H1 (cell line): ENCODE results near the gene BPGM. TPM values are rescaled to one million over a fixed set of nuclear protein-coding genes. Genes with fewer than 3 reads are reported as not detected.

Experiments
- CEBPB ChIP-seq: IDR thresholded peaks from 2 replicates; pipeline ENCODE4 v1.6.1; 2012; ENCODE audit warnings: low read depth, low read length
- RAD21 ChIP-seq, 2 experiments: IDR thresholded peaks in 1 of 2; conservative IDR thresholded peaks in 1 of 2; 2 replicates each; pipeline ENCODE4 v1.6.1; 2011; ENCODE audit warnings: low read depth in 2 of 2, low read length in 2 of 2, improper control_type of control experiment in 1 of 2, inconsistent platforms in 1 of 2, mild to moderate bottlenecking in 1 of 2, moderate library complexity in 1 of 2
- TEAD4 ChIP-seq: IDR thresholded peaks from 2 replicates; pipeline ENCODE4 v1.6.1; 2012; ENCODE audit warnings: low read depth, low read length, inconsistent platforms, mixed read lengths
- polyA plus RNA-seq, 7 experiments: library from polyadenylated mRNA; depleted of rRNA in 3 of 7; stranded (reverse) in 5 of 7; unstranded in 2 of 7; fragments of >200 nt in 5 of 7; fragments of 200-250 nt in 2 of 7; gene quantifications; 1 replicate in 5 of 7; 2 replicates in 1 of 7; 4 replicates in 1 of 7; pipeline versions ENCODE4 v1.2.1 to v1.2.3, GENCODE V29; 2011 to 2013; ENCODE audit warnings: missing spikeins in 2 of 7, mixed read lengths in 2 of 7
- total RNA-seq: library from RNA; stranded (reverse); fragmentation: NEBNext Ultra II Directional; extraction: Animal tissue kit (Norgen Biotek cat#: 25700); gene quantifications from 2 replicates; pipeline ENCODE4 v1.2.1, GENCODE V29; 2021
- TF ChIP-seq, protein P1 (sequence below): IDR thresholded peaks from 2 replicates; pipeline ENCODE4 v1.6.1; 2011; ENCODE audit warnings: low read depth, mild to moderate bottlenecking, low read length; ENCODE audit not compliant: insufficient read depth

Gene BPGM
- total and polyA plus RNA-seq, 2 of the 8 experiments (the other 6 are each of a cell fraction or from before 2014, with no cell fraction given): 9.7 to 15.3 TPM

DNA sequence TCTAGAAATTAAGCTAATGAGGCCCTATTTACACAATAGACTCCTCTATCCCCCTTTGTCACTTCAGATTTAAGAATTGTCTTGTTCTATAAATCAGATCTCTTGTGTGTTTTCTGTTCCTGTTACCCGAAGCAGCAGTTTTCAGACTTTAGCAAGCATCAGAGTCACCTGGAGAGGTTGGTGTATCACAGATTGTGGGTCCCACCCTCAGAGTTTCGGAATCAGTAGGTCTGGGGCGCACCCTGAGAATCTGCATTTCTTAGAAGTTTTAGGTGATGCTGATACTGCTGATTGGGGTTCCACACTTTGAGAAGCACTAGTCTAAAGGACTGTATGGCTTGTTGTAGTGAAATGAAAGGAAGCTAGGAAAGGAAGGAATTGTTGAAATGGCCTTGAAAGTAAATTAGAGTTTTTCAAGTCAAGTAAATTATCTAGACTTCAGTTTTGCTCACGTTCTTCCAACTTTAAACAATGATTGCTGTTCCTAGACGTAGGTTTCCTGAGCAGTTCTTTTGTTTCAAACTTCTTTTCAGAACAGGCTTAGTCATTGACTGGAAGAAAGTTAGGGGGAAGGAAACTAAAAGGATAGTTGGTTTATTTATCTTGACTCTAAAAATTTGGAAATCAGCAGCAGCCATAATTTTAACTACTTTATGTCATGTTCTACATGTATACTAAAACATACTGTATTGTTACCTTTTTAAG is 15.7 kb downstream of the BPGM start (continued):
- no peak for TF ChIP-seq RAD21 (IDR thresholded peaks at IDR 0.05 in 1 of 2, conservative IDR thresholded peaks at IDR 0.05 in 1 of 2; ENCODE audit: low read depth in 2 of 2, low read length in 2 of 2)
- TF ChIP-seq CEBPB: no peak
- TF ChIP-seq, protein P1, sequence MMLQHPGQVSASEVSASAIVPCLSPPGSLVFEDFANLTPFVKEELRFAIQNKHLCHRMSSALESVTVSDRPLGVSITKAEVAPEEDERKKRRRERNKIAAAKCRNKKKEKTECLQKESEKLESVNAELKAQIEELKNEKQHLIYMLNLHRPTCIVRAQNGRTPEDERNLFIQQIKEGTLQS: no peak
- no peak for TF ChIP-seq TEAD4
